HG03558 (cell line): ENCODE measurements around the gene GP1BB.

Source experiments
- ATAC-seq: cut with Tn5 transposase; IDR thresholded peaks from one replicate; pipeline ENCODE4 v1.9.1; 2021; ENCODE audit warnings: moderate number of reproducible peaks; ENCODE audit not compliant: unreplicated experiment; ENCODE audit errors: extremely low read depth

GP1BB gene

GRCh38 chr22:19764299-19764593, 40.9 kb downstream of the GP1BB start:
- no peak for ATAC-seq

- ATAC-seq, result no peak
Observed at GRCh38 chr22:19764636-19765476, 41.5 kb downstream of the GP1BB start.

DNA sequence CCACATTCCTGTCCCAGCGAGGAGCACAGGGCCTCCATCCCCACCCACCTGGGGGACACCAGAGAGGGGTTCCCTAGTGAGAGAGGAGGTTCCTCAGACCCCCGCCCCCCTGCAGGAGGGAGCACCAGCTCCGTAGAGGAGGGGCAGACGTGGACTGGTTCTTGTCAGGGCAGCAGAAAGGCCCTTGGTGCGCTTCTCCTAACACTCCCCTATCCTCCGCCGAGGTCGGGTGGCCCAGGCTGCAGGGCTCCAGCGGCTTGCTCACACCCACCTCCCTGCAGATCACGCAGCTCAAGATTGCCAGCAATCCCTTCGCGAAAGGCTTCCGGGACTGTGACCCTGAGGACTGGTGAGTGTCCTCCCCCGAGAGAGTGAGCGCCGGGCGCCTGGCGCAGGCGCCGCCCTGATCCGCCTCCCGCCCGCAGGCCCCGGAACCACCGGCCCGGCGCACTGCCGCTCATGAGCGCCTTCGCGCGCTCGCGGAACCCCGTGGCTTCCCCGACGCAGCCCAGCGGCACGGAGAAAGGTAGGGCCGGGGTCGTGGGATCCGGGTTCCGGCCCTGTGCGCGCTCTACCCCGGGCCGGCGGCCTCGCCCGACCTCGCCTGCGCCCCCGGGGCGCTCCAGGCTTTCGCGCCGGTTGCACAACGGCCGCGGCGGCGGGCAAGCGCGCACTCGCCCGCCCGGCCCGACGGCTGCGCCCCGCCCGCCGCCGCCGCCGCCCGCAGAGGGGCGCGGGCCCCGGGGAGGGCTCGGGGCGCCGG, 42.3 kb downstream of the GP1BB start:
- ATAC-seq, result no peak

DNA sequence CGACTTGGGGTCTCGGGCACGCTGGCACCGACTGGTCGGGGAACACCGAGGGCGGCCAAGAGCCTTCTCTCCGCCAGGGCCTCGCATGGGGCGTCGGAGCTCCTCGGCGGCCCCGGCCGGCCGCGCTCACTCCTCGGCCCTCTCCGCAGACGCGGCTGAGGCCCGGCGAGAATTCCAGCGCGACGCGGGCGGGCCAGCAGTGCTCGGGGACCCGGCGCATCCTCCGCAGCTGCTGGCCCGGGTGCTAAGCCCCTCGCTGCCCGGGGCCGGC, 42.8 kb downstream of the GP1BB start:
- ATAC-seq, result no peak

DNA sequence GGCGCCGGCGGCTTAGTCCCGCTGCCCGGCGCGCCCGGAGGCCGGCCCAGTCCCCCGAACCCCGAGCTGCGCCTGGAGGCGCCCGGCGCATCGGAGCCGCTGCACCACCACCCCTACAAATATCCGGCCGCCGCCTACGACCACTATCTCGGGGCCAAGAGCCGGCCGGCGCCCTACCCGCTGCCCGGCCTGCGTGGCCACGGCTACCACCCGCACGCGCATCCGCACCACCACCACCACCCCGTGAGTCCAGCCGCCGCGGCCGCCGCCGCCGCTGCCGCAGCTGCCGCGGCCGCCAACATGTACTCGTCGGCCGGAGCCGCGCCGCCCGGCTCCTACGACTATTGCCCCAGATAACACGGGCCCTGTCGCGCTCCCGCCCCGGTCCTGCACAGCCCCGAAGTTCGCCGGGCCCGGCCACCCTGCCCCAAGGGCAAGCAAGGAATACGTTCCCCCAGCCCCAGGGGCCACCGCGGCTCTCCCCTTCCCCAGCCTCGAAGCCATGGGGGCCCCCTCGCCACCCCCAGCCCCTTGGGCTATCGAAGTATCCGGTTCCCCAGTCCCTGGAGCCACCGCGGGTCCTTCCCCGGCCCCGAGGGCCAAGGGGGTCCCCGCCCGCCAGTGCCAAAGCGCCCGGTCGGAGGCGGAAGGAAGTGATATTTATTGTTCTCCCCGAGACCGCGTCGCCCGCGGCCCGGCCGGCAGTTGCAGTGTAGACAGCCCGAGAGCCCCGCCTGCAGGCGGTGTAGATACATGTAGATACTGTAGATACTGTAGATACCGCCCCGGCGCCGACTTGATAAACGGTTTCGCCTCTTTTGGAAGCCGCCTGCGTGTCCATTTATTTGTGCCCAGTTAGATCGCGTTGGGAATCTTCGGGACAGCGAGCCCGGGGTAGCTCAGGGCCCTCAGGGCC, 43.4 kb downstream of the GP1BB start:
- ATAC-seq, result no peak

- ATAC-seq, result no peak
Observed at GRCh38 chr22:19767427-19768341, 44.3 kb downstream of the GP1BB start.

- no peak for ATAC-seq
Observed at GRCh38 chr22:19769393-19769715, 46.0 kb downstream of the GP1BB start.

DNA sequence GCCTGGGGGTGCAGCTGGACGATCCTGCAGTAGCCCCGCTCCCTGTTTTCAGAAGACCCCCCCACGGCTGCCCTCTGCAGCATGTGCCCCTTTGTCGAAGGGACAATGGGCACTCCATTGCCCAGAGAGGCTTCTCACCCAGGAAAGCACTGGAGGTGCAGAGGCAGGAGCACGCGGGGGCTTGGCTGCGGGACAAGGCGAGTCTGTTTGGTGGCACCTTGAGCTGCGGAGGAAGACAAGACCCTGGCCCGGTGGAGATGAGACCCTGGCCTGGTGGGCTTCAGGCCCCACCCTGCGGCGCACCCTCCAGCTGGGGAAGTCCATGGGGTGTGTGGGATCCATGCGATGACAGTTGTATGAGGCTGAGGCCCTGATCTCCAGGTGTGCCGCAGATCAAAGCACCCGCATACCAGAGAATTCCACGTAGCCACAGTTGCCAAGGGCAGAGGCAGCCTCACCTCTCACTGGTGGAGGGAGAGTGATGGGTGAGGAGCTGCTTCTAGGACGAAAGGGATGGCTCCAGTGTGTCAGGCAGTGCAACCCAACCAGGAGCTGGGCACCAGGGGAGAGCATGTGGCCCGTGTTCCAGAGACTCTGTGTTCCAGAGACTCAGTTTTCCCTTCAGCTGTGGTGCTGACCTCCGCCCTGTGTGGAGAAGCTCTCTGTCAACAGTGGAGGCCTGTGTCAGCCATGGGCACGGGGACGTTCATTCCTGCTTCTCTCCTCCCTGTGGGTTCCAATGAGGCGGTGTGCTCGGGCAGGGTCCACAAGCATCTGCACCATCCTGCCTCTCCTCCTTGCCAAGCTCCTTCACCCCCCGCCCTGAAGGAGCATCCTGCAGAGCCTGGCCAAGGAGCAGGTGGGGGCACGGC, 47.2 kb downstream of the GP1BB start:
- no peak for ATAC-seq

GRCh38 chr22:19772422-19772672, 49.0 kb downstream of the GP1BB start:
- no peak for ATAC-seq

GRCh38 chr22:19772673-19773469, 49.5 kb downstream of the GP1BB start:
- no peak for ATAC-seq

- no peak for ATAC-seq
Observed at GRCh38 chr22:19773470-19774040, 50.2 kb downstream of the GP1BB start.
